Pancreas (tissue), 10 donors: ENCODE measurements around the gene FBXO41. TPM values are rescaled to one million over a fixed set of nuclear protein-coding genes. Genes with fewer than 3 reads are reported as not detected.
A peak's percentile ranks its signal among the peaks of the same experiment; 100 is the strongest.

ENCODE experiments used
- ATAC-seq, 4 donors: fragments of 200-7000 bp; cut with Tn5 transposase; one replicate each; pipeline versions ENCODE4 v1.8.0 to v1.9.1; 2020; ENCODE audit warnings: mild to moderate bottlenecking in 4 of 4, moderate library complexity in 4 of 4
- DNase-seq, 6 donors: peaks; one replicate each; pipeline ENCODE4 v3.0.0-alpha.2; 2020
- FAIRE-seq: peaks from 2 replicates; lab custom pipeline; 2012; peaks lifted over from hg19 to GRCh38; lab: Jason Lieb, UNC
- H3K27ac ChIP-seq, 4 donors: fragments of 200-600 bp; sonication (generic); 1 replicate in 3 of 4; 2 replicates in 1 of 4; pipeline versions ENCODE4 v1.5.0 to v1.8.0; 2020
- H3K27me3 ChIP-seq, 4 donors: fragments of 200-600 bp; one replicate each; pipeline ENCODE4 v1.8.0; 2021
- H3K36me3 ChIP-seq, 3 donors: fragments of 200-600 bp; sonication (generic) in 1 of 3; one replicate each; pipeline versions ENCODE4 v1.5.0 to v1.8.0; 2020 to 2021
- H3K4me1 ChIP-seq, 3 donors: fragments of 200-600 bp; one replicate each; pipeline ENCODE4 v1.8.0; 2021
- H3K4me3 ChIP-seq, 4 donors: fragments of 200-600 bp; sonication (generic) in 2 of 4; one replicate each; pipeline versions ENCODE4 v1.5.0 to v1.8.0; 2020 to 2021
- H3K9me3 ChIP-seq, 4 donors: fragments of 200-600 bp; one replicate each; pipeline ENCODE4 v1.8.0; 2021
- WGBS, 2 donors: extraction: QIAGEN DNeasy Blood & Tissue Kit; methylation state at CpG; one replicate each; pipeline ENCODE4 v1.1.7; 2013; 5-methylcytosine and 5-hydroxymethylcytosine counted together
- intact Hi-C, 3 donors: fragments of 100-400 bp; cut with DNase I; formaldehyde crosslinking; loops; one replicate each; pipeline versions ENCODE4 v1.11.1 to v1.14.2; 2022
- polyA plus RNA-seq, 2 donors: library from polyadenylated mRNA; stranded (reverse); fragments of 200-250 nt; gene quantifications; one replicate each; pipeline ENCODE4 v1.2.3, GENCODE V29; 2013
- total RNA-seq, 6 donors: library from RNA; stranded (reverse); fragmentation: NEBNext Ultra II Directional in 4 of 6; extraction: Animal tissue kit (Norgen Biotek cat#: 25700) in 4 of 6; gene quantifications; one replicate each; pipeline versions ENCODE4 v1.2.1 to v1.2.4, GENCODE V29; 2021 to 2023
- TF ChIP-seq, protein P1 (sequence below), 4 donors: fragments of 200-600 bp; sonication (generic) in 3 of 4; IDR thresholded peaks; one replicate each; pipeline versions ENCODE4 v1.5.0 to v1.8.0; 2021; ENCODE audit warnings: antibody characterized with exemption in 4 of 4
- donor health status: healthy with polysubstance abuse.
- donor health status: DM: no; HTN: no; CAD: no; lungs with moderate emphysema.
- donor health status: DM: no; HTN: no; CAD: no.
- donor health status: control.
- donor health status: control.
- donor health status: Bipolar disorder and iron deficiency.
- donor health status: DM: yes; HTN: yes; CAD: no.
- donor health status: DM: no; HTN: no; CAD: no.
- donor health status: DM: no; HTN: no; CAD: no.
- donor health status: DM: yes; HTN: yes; CAD: no.

FBXO41 gene
- total and polyA plus RNA-seq, 8 donors = 2.2 to 6.9 (median 3.4) TPM

DNA sequence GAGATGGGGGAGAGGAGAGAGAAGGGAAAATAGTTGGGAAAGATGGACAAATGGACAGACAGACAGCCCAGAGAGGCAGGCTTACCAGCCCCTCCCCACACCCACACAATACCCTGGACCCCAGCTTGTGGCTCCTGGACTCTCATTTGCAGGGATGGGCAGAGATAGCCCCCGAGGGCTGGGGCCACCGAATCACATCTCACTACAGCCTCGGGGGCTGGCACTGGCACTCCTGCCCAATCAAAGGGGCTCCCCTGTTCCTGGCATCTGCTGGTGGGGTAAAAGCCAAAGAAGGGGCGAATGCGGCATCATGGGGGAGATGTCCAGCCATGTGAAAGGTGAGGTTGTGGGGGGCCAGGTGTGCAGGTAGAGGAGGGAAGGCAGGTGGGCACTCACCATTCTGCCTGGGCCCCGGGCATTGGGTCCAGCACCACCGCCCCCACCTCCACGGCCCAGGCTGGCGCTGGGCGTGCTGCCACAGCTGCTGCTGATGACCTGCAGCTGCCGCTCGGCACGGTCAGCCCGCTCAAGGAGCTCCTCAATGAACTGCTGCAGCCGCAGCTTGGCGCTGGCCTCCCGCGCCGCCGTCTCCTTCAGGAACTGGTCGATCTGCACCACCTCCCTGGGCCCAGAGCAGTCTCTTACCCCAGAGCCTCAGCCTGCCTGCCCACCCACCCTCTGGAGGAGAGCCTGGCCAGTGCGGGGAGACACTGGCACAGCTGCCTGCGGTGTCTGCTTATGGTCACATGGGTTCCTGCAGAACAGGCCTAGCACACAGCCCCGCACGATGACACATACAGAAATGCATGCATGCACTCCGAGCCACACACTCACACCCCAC, 18.0 kb downstream of the FBXO41 start:
- 90 to 95% methylated on average over 26 of the region's 26 CpGs for WGBS, 2 donors
- no peaks in the 10 kb centered on the region for H3K36me3 ChIP-seq
- ATAC-seq = no peak
- DNase-seq = peak in 1 of 6 donors; percentile 62
- TF ChIP-seq, protein P1, sequence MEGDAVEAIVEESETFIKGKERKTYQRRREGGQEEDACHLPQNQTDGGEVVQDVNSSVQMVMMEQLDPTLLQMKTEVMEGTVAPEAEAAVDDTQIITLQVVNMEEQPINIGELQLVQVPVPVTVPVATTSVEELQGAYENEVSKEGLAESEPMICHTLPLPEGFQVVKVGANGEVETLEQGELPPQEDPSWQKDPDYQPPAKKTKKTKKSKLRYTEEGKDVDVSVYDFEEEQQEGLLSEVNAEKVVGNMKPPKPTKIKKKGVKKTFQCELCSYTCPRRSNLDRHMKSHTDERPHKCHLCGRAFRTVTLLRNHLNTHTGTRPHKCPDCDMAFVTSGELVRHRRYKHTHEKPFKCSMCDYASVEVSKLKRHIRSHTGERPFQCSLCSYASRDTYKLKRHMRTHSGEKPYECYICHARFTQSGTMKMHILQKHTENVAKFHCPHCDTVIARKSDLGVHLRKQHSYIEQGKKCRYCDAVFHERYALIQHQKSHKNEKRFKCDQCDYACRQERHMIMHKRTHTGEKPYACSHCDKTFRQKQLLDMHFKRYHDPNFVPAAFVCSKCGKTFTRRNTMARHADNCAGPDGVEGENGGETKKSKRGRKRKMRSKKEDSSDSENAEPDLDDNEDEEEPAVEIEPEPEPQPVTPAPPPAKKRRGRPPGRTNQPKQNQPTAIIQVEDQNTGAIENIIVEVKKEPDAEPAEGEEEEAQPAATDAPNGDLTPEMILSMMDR (IDR thresholded peaks at IDR 0.05) = no peak
- intact Hi-C loops = no loop called here
- H3K9me3 ChIP-seq = no peaks in the 10 kb centered on the region
- no peak overlapping the region for H3K4me3 ChIP-seq
- H3K27me3 ChIP-seq = no peaks in the 10 kb centered on the region
- H3K27ac ChIP-seq = no peak overlapping the region
- H3K4me1 ChIP-seq = peaks cover 0 to 2% (median 0%) of the 10 kb centered on the region in 3 donors
- no peak for FAIRE-seq

DNA sequence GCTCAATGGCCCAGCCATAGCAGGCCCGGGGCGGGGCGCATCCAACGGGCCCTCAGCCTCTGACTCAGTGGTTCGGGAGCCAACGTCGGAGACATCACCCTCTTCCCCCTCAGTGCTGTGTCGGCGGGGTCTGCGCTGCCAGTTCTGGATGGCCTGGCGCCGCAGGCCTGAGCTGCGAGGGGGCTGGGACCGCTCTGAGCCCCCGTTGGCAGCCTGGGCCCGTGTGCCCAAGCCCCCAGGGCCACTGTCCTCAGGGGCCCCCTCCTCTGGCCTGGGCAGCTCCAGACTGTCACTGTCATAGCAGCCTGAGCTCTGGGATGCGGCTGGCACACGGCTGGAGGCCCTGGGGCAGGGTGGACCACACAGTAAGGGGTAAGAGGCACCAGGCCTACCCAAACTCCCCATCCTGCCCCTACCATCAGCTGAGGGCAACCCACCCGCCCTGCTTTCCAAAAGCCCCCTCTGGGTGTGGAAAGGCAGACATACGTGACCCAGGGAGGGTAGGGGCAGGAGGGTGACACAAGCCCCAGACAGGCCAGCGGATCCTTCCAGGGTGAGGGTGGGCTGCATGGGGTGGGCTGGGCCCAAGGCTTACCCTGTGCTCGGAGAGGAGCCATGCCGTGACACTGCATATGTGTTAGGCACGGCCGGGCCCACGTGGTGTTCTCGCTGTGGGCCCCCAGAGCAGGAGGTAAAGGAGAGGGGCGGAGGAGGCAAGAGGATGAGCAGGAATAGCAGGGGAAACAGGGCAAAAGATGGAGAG, 18.8 kb downstream of the FBXO41 start:
- intact Hi-C loops = no loop called here

DNA sequence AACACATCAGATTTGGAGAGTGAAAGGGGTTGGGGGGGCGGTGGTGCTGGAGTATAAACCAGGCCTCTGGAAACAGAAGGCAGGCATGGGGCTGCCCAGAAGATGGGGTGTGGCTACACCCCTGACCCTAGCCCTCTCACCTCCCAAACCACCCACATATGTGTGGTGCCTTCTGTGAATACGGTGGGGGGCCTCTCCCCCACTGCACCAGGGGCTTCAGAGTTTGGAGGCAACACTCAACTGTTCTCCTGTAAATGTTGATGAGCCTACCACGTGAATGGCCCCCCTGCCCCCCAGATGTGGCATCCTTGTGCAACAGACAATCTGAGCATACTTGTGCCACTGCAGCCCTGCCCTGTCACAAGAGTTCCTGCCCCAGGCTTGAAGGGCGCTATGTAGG, 19.5 kb downstream of the FBXO41 start:
- intact Hi-C loops = no loop called here
- no peaks in the 10 kb centered on the region for H3K36me3 ChIP-seq
- ATAC-seq (no peak), FAIRE-seq (no peak), DNase-seq (no peak)
- H3K27ac ChIP-seq = no peak overlapping the region
- no peaks in the 10 kb centered on the region for H3K27me3 ChIP-seq
- TF ChIP-seq, protein P1 (IDR thresholded peaks at IDR 0.05) = no peak
- WGBS, 2 donors = 87 to 88% methylated on average over 4 of the region's 4 CpGs
- H3K9me3 ChIP-seq = no peaks in the 10 kb centered on the region
- no peak overlapping the region for H3K4me3 ChIP-seq
- peaks cover 0 to 2% (median 0%) of the 10 kb centered on the region in 3 donors for H3K4me1 ChIP-seq

More for the DNA sequence above, 18.8 kb downstream of the FBXO41 start:
- 90 to 92% methylated on average over 28 of the region's 28 CpGs for WGBS, 2 donors
- Histone ChIP-seq H3K27ac (no peak overlapping the region), H3K4me1 (peaks cover 0 to 2% (median 0%) of the 10 kb centered on the region in 3 donors), H3K36me3 (no peaks in the 10 kb centered on the region), H3K27me3 (no peaks in the 10 kb centered on the region), H3K9me3 (no peaks in the 10 kb centered on the region), H3K4me3 (no peak overlapping the region)
- no peak for ATAC-seq
- no peak for FAIRE-seq
- DNase-seq = peak in 1 of 6 donors; percentile 67
- TF ChIP-seq, protein P1 (IDR thresholded peaks at IDR 0.05) = no peak

DNA sequence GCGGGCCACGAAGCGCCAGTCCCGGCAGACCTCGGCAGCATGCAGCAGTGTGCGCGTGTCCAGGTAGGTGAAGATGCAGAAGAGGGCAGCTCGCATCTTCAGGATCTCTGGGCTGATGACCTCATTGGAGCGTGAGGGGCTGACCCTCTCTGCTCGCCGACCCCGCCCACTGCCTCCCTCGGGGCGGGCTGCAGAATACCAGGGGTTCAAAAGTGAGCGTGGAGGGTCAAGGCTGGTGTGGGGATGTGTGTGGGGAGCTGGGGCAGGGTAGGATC, 20.0 kb downstream of the FBXO41 start:
- peaks cover 0 to 2% (median 0%) of the 10 kb centered on the region in 3 donors for H3K4me1 ChIP-seq
- no peak for ATAC-seq
- no peaks in the 10 kb centered on the region for H3K27me3 ChIP-seq
- WGBS, 2 donors = 91 to 95% methylated on average over 15 of the region's 15 CpGs
- FAIRE-seq = no peak
- intact Hi-C loops = no loop called here
- no peak overlapping the region for H3K27ac ChIP-seq
- H3K4me3 ChIP-seq = no peak overlapping the region
- no peaks in the 10 kb centered on the region for H3K36me3 ChIP-seq
- TF ChIP-seq, protein P1 (IDR thresholded peaks at IDR 0.05) = no peak
- H3K9me3 ChIP-seq = no peaks in the 10 kb centered on the region
- peak in 1 of 6 donors; percentile 44 for DNase-seq
